GM12878 (cell line): ENCODE data around the gene SKAP1. TPM values are rescaled to one million over a fixed set of nuclear protein-coding genes. Genes with fewer than 3 reads are reported as not detected.

Experiments
- ATF7 ChIP-seq: fragments of 450-650 bp; IDR thresholded peaks from 2 replicates; pipeline ENCODE4 v1.6.1; 2016; ENCODE audit warnings: low read depth, mild to moderate bottlenecking
- BCL11A ChIP-seq: IDR thresholded peaks from 2 replicates; pipeline ENCODE4 v1.6.1; 2011; ENCODE audit warnings: low read depth, low read length
- CTCF ChIP-seq, 3 experiments: IDR thresholded peaks in 2 of 3; conservative IDR thresholded peaks in 1 of 3; 2 replicates each; pipeline ENCODE4 v1.5.1; 2011; ENCODE audit warnings: low read depth in 3 of 3, low read length in 3 of 3, mild to moderate bottlenecking in 3 of 3, control low read depth in 2 of 3, moderate library complexity in 2 of 3, inconsistent platforms in 1 of 3, mixed read lengths in 1 of 3; ENCODE audit not compliant: control insufficient read depth in 2 of 3, insufficient read depth in 1 of 3; ENCODE audit errors: extremely low read depth in 1 of 3
- E2F4 ChIP-seq: IDR thresholded peaks from 2 replicates; pipeline ENCODE4 v1.6.1; 2012; ENCODE audit warnings: low read depth, low read length, improper control_type of control experiment
- E4F1 ChIP-seq: fragments of 450-650 bp; IDR thresholded peaks from 2 replicates; pipeline ENCODE4 v1.6.1; 2018; ENCODE audit warnings: borderline replicate concordance, mild to moderate bottlenecking; ENCODE audit not compliant: partially characterized antibody
- ELK1 ChIP-seq: IDR thresholded peaks from 2 replicates; pipeline ENCODE4 v1.6.1; 2012; ENCODE audit warnings: low read depth, low read length, improper control_type of control experiment
- FOXK2 ChIP-seq: fragments of 450-650 bp; IDR thresholded peaks from 2 replicates; pipeline ENCODE4 v1.6.1; 2017; ENCODE audit warnings: mild to moderate bottlenecking, moderate library complexity
- FOXM1 ChIP-seq: IDR thresholded peaks from 2 replicates; pipeline ENCODE4 v1.6.1; 2012; ENCODE audit warnings: low read depth, mild to moderate bottlenecking, inconsistent platforms, low read length, moderate library complexity
- KAT2A ChIP-seq: conservative IDR thresholded peaks from 2 replicates; pipeline ENCODE4 v1.6.1; 2011; ENCODE audit warnings: low read depth, low read length; ENCODE audit not compliant: control insufficient read depth
- KLF5 ChIP-seq: fragments of 450-650 bp; IDR thresholded peaks from 2 replicates; pipeline ENCODE4 v1.6.1; 2014; ENCODE audit warnings: mild to moderate bottlenecking; ENCODE audit not compliant: partially characterized antibody
- MEF2A ChIP-seq: IDR thresholded peaks from 2 replicates; pipeline ENCODE4 v1.6.1; 2011; ENCODE audit warnings: low read depth, mild to moderate bottlenecking, low read length, moderate library complexity; ENCODE audit not compliant: insufficient read depth
- NBN ChIP-seq: fragments of 450-650 bp; IDR thresholded peaks from 2 replicates; pipeline ENCODE4 v1.6.1; 2016
- NR2C1 ChIP-seq: fragments of 450-650 bp; IDR thresholded peaks from 2 replicates; pipeline ENCODE4 v1.6.1; 2017; ENCODE audit warnings: antibody characterized with exemption, mild to moderate bottlenecking, moderate library complexity
- NR2F1 ChIP-seq: fragments of 450-650 bp; conservative IDR thresholded peaks from 2 replicates; pipeline ENCODE4 v1.6.1; 2017; ENCODE audit warnings: mild to moderate bottlenecking
- PAX5 ChIP-seq: IDR thresholded peaks from 2 replicates; pipeline ENCODE4 v1.6.1; 2011; ENCODE audit warnings: low read depth, low read length, borderline replicate concordance
- POU2F2 ChIP-seq: IDR thresholded peaks from 3 replicates; pipeline ENCODE4 v1.6.1; 2011; ENCODE audit warnings: low read depth, mild to moderate bottlenecking, low read length, borderline replicate concordance
- RB1 ChIP-seq: fragments of 450-650 bp; formaldehyde crosslinking; IDR thresholded peaks from 2 replicates; pipeline ENCODE4 v1.6.1; 2017; ENCODE audit warnings: mild to moderate bottlenecking, borderline replicate concordance
- RCOR1 ChIP-seq: conservative IDR thresholded peaks from 2 replicates; pipeline ENCODE4 v1.6.1; 2012; ENCODE audit warnings: low read depth, low read length, improper control_type of control experiment
- SMC3 ChIP-seq: IDR thresholded peaks from 2 replicates; pipeline ENCODE4 v1.6.1; 2011; ENCODE audit warnings: low read length, improper control_type of control experiment, borderline replicate concordance
- SP1 ChIP-seq: IDR thresholded peaks from one replicate; pipeline ENCODE4 v1.6.1; 2011; ENCODE audit warnings: low read depth, low read length
- YY1 ChIP-seq: IDR thresholded peaks from 2 replicates; pipeline ENCODE4 v1.6.1; 2011; ENCODE audit warnings: low read depth, mild to moderate bottlenecking, low read length
- ZNF384 ChIP-seq: IDR thresholded peaks from 2 replicates; pipeline ENCODE4 v1.6.1; 2012; ENCODE audit warnings: low read depth, mild to moderate bottlenecking, low read length, improper control_type of control experiment, borderline replicate concordance
- ZZZ3 ChIP-seq: IDR thresholded peaks from 2 replicates; pipeline ENCODE4 v1.6.1; 2011; ENCODE audit warnings: low read depth; ENCODE audit not compliant: control insufficient read depth, insufficient read length
- polyA plus RNA-seq, 11 experiments: library from polyadenylated mRNA; depleted of rRNA in 4 of 11; unstranded in 6 of 11; stranded (reverse) in 5 of 11; fragments of >200 nt; fragmentation: Nextera tagmentation in 4 of 11; fragmentation: Illumina TruSeq in 1 of 11; extraction: Ambion mirVana in 4 of 11; extraction: Trizol in 1 of 11; gene quantifications; 1 replicate in 1 of 11; 2 replicates in 10 of 11; pipeline versions ENCODE4 v1.2.1 to v1.2.3, GENCODE V29; 2011 to 2016; ENCODE audit warnings: inconsistent platforms in 2 of 11, missing spikeins in 2 of 11, low read depth in 1 of 11
- total RNA-seq, 4 experiments: library from RNA; depleted of rRNA in 3 of 4; stranded (reverse); fragments of >200 nt in 3 of 4; fragmentation: Illumina TruSeq in 1 of 4; extraction: Trizol in 1 of 4; gene quantifications; 2 replicates each; pipeline versions ENCODE4 v1.2.1 to v1.2.3, GENCODE V29; 2013 to 2021

SKAP1 gene
- total and polyA plus RNA-seq, 10 of the 15 experiments (the other 5 are each of a cell fraction or from before 2014, with no cell fraction given): 17.1 to 97.6 (median 35.9) TPM

GRCh38 chr17:48412841-48413240, 17.2 kb downstream of the SKAP1 start (continued):
- TF ChIP-seq CTCF (IDR thresholded peaks at IDR 0.05 in 2 of 3, conservative IDR thresholded peaks at IDR 0.05 in 1 of 3; ENCODE audit: control insufficient read depth in 2 of 3, extremely low read depth in 1 of 3, insufficient read depth in 1 of 3, low read depth in 3 of 3, low read length in 3 of 3) (no peak), FOXM1 (peak; percentile 33; the same call in 1 of the 2 replicates), POU2F2 (no peak), KAT2A (no peak), RCOR1 (no peak), NR2F1 (no peak), E2F4 (no peak), KLF5 (no peak), RB1 (no peak), ATF7 (peak; percentile 53), PAX5 (no peak), YY1 (no peak), ELK1 (no peak), FOXK2 (no peak), SP1 (no peak), SMC3 (no peak), E4F1 (no peak), ZNF384 (peak; percentile 89), ZZZ3 (no peak), NBN (peak; percentile 46), MEF2A (peak; percentile 41; the same call in 1 of the 2 replicates), NR2C1 (no peak), BCL11A (no peak)
